ENCODE results near the gene ASIP.

ASIP gene

GRCh38 chr20:34312544-34313217, 71.5 kb downstream of the ASIP start:
- peak; percentile 84 to 91 (median 88) for DNase-seq
- Histone ChIP-seq H3K36me3 (ENCODE audit: control insufficient read depth in 4 of 4, insufficient read depth in 4 of 4, low read length in 3 of 4) (no peaks in the 10 kb centered on the region), H3K27ac (ENCODE audit: insufficient read depth in 1 of 2, low read depth in 1 of 2, low read length in 2 of 2, poor library complexity in 1 of 2, severe bottlenecking in 2 of 2) (no peak overlapping the region), H3K4me1 (ENCODE audit: control extremely low read depth in 1 of 4, control insufficient read depth in 4 of 4, insufficient read depth in 4 of 4, low read length in 3 of 4) (peaks cover 0 to 16% (median 13%) of the 10 kb centered on the region in 4 experiments), H3K27me3 (replicated peaks in 2 of 5; ENCODE audit: control insufficient read depth in 4 of 5, insufficient read depth in 5 of 5, low read length in 4 of 5) (peaks cover 2 to 11% (median 9%) of the 10 kb centered on the region in 5 experiments), H3K9me3 (ENCODE audit: control extremely low read depth in 1 of 5, control insufficient read depth in 4 of 5, insufficient read depth in 2 of 5, low read depth in 1 of 5, low read length in 4 of 5) (no peaks in the 10 kb centered on the region), H3K4me3 (ENCODE audit: control insufficient read depth in 1 of 7, extremely low read depth in 1 of 7, insufficient read depth in 4 of 7, low read depth in 2 of 7, low read length in 6 of 7) (peak overlapping the region in 6 of 7 experiments; percentile 2 to 74 (median 52))
- whole genome bisulfite sequencing (ENCODE audit: insufficient coverage): 3% methylated on average over 10 of the region's 14 CpGs
- ChIA-PET CTCF (interaction anchor here (0.6 to 4.1 kb wide), 53 partner anchors 10 to 462 kb away, joined by 3 to 68 read pairs (median 4); partner anchors contain the start of genes AHCY, DYNLRB1 and ITCH), POLR2A (interaction anchor here (0.9 to 1.6 kb wide), 2 partner anchors 204 to 210 kb away, joined by 3 read pairs; no protein-coding TSS in a partner anchor)

DNA sequence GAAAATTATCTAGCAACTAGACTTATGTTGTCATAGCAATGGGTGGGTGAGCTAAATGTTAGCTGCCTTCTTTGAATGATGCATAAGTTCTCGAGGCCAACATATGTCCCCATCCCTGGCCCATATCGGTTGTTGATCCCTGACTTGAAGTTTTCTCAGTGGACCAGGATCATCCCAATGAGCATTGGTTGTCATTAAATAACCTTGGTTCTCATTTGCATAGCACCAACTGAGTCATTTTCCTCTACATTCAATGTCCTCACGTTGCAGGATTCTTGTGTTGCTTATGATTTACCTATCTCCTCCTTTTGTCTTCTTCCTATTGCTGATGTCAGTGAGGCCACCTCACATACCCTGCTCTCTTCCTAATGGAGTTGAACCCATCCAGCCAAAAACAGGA, 74.0 kb downstream of the ASIP start:
- POLR2A ChIA-PET: no interaction called here
- no peak for DNase-seq
- no peak overlapping the region for H3K27ac ChIP-seq (ENCODE audit: insufficient read depth in 1 of 2, low read depth in 1 of 2, low read length in 2 of 2, poor library complexity in 1 of 2, severe bottlenecking in 2 of 2)
- H3K4me1 ChIP-seq (ENCODE audit: control extremely low read depth in 1 of 4, control insufficient read depth in 4 of 4, insufficient read depth in 4 of 4, low read length in 3 of 4): peaks cover 0 to 16% (median 13%) of the 10 kb centered on the region in 4 experiments
- H3K4me3 ChIP-seq (ENCODE audit: control insufficient read depth in 1 of 7, extremely low read depth in 1 of 7, insufficient read depth in 4 of 7, low read depth in 2 of 7, low read length in 6 of 7): no peak overlapping the region
- CTCF ChIA-PET: interaction anchor here (1.6 to 4.1 kb wide), 3 partner anchors 20 to 207 kb away, joined by 5 to 68 read pairs (median 48); no protein-coding TSS in a partner anchor
- H3K27me3 ChIP-seq (replicated peaks in 2 of 5; ENCODE audit: control insufficient read depth in 4 of 5, insufficient read depth in 5 of 5, low read length in 4 of 5): peaks cover 2 to 11% (median 9%) of the 10 kb centered on the region in 5 experiments
- no peaks in the 10 kb centered on the region for H3K9me3 ChIP-seq (ENCODE audit: control extremely low read depth in 1 of 5, control insufficient read depth in 4 of 5, insufficient read depth in 2 of 5, low read depth in 1 of 5, low read length in 4 of 5)
- no peaks in the 10 kb centered on the region for H3K36me3 ChIP-seq (ENCODE audit: control insufficient read depth in 4 of 4, insufficient read depth in 4 of 4, low read length in 3 of 4)
- WGBS (ENCODE audit: insufficient coverage): 91% methylated on average over 3 of the region's 3 CpGs

DNA sequence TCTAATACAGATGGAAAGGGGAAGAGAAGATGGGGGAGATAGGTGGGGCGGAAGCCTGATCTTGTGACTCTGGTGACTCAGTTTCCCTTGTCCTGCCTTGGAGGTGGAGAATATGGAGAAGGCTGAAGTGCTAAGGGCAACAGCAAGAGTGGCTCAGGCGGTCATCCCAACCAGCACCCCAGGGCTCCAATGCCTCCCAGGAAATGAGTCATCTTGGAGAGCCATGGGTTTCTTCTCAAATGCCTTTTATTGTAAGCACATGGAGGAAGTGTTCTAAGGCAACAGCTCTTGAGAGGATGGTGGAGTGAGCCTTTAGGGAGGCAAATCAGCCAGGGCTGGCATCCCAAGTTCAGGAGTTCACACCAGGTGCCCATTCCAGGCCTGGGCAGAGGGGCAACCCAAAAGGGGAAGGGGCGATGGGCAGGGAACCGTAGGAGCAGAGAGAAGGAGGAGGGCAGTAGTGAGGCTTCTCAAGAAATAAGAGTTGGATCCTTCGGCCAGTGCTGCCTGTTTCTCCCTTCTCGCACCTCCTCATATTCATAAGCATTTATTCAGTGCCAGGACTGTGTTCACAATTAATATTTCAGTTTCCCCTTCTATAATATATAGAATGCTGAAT, 75.1 kb downstream of the ASIP start:
- Histone ChIP-seq H3K36me3 (ENCODE audit: control insufficient read depth in 4 of 4, insufficient read depth in 4 of 4, low read length in 3 of 4) (no peaks in the 10 kb centered on the region), H3K27ac (ENCODE audit: insufficient read depth in 1 of 2, low read depth in 1 of 2, low read length in 2 of 2, poor library complexity in 1 of 2, severe bottlenecking in 2 of 2) (no peak overlapping the region), H3K9me3 (ENCODE audit: control extremely low read depth in 1 of 5, control insufficient read depth in 4 of 5, insufficient read depth in 2 of 5, low read depth in 1 of 5, low read length in 4 of 5) (no peaks in the 10 kb centered on the region), H3K4me1 (ENCODE audit: control extremely low read depth in 1 of 4, control insufficient read depth in 4 of 4, insufficient read depth in 4 of 4, low read length in 3 of 4) (peaks cover 0 to 16% (median 12%) of the 10 kb centered on the region in 4 experiments), H3K27me3 (replicated peaks in 2 of 5; ENCODE audit: control insufficient read depth in 4 of 5, insufficient read depth in 5 of 5, low read length in 4 of 5) (peaks cover 2 to 11% (median 7%) of the 10 kb centered on the region in 5 experiments), H3K4me3 (ENCODE audit: control insufficient read depth in 1 of 7, extremely low read depth in 1 of 7, insufficient read depth in 4 of 7, low read depth in 2 of 7, low read length in 6 of 7) (no peak overlapping the region)
- ChIA-PET POLR2A (no interaction called here), CTCF (interaction anchor here (0.5 kb wide), 1 partner anchor 57 kb away, joined by 3 read pairs; no protein-coding TSS in a partner anchor)
- no peak for DNase-seq
- 100% methylated on average over 2 of the region's 6 CpGs for WGBS (ENCODE audit: insufficient coverage)

Measured in common myeloid progenitor, CD34-positive (primary cell).